NCI-H2081 (cell line): ENCODE results near the gene UNC5C.
A peak's percentile ranks its signal among the peaks of the same experiment; 100 is the strongest.

Experiments
- DNase-seq, 2 experiments: peaks; one replicate each; lab custom pipeline; 2025; lab: John Stamatoyannopoulos, UW

UNC5C gene

GRCh38 chr4:95268819-95269565 lies 279.8 kb downstream of the UNC5C start:
- DNase-seq: peak; percentile 9 to 52

DNA sequence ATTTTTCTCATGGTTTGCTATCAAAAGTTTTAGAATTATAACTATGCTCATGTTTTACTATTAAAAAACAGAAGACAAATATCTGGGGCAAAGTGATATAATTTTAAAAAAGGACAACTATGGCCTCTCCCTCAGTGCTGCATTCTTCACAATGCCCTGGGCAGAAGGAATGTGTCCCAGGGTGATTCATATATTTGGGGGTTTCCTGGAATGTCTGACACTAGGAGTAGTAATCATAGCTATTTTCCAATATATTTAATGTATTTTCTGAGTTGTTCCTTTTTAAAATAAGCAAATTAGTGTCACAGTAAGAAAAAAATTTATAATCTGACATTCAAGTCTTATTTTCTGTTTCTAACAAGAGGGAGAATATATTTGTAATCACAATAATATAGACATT lies 281.7 kb downstream of the UNC5C start:
- no peak for DNase-seq

- no peak for DNase-seq
These were observed 282.7 kb downstream of the UNC5C start for GRCh38 chr4:95265814-95266740.

DNA sequence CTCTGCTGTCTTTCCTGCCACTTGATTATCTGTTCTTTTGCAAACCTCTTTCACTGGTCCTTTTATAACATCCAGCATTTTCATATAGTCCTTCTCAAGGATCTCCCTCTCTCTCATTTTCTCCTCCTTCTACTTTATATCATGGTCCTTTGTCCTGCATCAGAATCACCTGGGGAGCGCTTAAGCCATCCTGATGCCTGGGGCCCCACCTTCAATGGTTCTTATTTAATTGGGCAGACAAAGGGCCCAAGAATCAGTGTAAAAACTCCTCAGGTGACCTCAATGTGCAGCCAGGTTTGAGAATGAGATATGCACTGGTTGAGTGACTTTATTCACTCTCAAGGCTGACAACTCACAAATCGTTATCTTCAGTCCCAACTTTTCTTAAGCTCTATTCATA lies 283.9 kb downstream of the UNC5C start:
- no peak for DNase-seq

GRCh38 chr4:95263960-95264359 lies 284.8 kb downstream of the UNC5C start:
- no peak for DNase-seq

GRCh38 chr4:95263391-95263790 lies 285.4 kb downstream of the UNC5C start:
- no peak for DNase-seq

DNA sequence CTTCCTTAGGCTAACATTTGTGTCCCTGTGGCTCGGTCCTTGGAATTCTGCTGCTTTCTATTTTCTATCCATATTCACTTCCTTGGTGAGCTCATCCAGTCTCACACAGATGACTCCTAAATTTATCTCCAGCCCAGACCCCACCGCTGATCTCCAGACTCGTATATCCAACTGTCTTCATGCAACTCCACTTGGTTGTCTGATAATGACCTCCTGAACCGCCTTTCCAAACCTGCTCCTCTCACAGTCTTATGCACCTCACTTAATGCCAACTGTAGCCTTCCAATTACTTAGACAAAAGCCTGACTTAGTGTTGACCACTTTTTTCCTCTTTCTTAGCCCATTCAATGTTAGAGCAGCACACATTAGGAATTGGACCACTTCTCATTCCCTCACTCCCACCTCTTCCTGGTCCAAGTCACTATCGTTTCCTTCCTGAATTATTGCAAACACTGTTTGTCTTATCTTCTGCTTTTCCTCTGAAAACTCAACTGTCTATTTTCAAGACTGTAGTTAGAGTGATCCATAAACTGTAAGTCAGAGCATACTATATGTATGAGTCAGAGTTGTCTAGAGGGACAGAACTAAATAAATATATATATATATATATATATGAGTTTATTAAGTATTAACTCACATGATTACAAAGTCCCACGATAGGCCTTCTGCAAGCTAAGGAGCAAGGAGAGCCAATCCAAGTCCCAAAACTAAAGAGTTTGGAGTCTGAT lies 292.5 kb downstream of the UNC5C start:
- no peak for DNase-seq

DNA sequence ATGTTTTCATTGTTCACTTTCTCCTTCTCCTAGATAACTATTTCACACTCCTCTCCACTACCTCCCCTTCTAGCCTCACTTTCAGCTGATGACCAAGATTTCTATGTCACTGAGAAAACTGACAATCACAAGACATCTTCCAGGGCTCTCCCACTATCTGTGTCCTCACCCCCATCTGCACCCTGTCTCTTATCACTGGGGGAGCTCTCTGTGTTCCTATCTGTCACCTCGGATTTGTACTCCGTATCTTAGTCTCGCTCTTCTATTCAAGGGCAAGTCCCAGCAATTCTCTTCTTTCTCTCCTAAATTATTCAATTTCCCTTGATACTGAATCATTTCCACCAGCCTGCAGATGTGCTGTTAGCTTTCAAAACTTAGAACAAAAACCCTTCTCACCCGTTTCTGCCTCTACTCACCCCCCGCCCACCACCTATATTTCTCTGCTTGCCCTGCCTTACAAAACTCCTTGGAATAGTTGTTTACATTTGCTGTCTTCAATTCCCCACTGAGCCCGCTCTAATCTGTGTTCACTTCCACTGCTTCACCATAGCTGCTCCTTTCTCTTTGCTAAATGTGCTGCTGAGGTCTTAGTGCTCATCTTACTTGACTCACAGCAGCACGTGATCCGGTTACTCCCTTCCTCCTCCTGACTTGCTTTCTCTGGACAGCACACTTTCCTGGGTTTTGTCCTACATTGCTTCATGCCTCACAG lies 293.2 kb downstream of the UNC5C start:
- no peak for DNase-seq

DNA sequence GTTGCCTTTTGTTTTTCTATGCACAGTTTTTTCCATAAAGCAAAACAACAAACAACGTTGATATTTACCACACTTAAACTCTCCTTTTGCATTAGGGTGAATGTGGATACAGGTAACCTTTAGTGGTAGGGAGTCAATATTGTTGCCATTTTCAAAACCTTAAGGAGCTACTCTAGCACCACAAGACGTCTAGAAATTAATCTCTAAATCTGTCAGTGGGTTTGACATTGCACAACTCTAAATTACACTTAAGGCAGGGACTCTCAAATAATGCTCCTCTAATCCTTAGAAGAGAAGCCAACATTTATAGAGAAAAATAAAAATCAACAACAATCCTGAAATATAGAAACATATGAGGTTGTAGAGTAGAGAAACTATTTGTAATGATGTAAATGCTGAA lies 297.2 kb downstream of the UNC5C start:
- DNase-seq: no peak

- DNase-seq: peak; percentile 26 to 75
These were observed 298.1 kb downstream of the UNC5C start for GRCh38 chr4:95250544-95251137.

DNA sequence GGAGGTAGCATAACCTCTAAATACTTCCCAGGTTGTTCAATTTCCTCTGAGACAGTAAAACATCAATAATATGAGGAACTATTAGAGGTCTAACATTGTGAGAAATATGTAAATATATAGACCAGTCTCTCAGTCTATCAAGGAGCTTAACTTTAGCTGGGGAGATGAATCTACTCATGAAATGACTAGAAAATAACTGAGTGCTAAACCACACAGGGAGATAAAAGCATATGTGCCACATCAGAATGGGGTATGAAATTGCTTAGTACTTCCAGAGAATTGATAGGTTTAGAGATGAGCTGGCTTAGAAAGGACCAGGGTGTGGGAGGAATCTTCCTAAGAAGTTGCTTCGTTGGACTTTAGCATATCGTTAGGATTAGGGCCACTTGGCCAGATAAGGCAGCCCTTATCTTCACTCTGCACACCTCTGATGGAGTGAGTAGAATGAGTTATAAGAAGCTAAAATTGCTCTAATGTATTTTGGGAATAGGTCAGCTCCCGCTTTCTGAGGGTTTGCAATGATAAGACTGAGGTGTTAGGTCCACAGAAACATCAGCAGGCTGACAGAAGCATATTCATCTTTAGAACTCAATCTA lies 299.2 kb downstream of the UNC5C start:
- DNase-seq: no peak

DNA sequence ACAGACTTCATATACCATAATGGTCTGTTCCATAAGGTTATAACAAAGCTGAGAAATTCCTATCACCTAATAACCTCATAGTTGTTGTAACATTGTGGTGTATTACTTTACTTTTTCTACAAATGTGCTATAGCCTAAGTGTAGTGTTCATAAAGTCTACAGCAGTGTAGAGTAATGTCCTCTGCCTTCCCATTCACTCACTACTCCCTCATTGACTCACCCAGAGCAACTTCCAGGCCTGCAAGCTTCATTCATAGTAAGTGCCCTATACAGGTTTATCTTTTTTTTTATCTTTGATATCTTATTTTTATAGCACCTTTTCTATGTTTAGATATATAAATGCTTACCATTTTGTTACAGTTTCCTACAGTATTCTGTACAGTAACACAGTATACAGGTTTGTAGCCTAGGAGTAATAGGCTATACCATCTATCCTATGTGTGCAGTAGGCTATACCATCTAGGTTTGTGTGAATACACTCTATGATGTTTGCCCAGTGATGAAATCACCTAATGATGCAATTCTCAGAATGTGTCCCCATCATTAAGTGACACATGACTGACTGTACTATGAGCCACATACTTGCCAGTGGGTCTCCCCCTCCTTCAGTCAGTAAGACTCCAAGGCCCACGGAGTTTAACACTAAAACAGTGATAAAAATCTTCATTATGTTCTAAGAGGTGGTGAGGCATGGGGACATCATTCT lies 299.9 kb downstream of the UNC5C start:
- DNase-seq: peak in 1 of 2 experiments; percentile 0

GRCh38 chr4:95243892-95244291 lies 304.9 kb downstream of the UNC5C start:
- no peak for DNase-seq

DNA sequence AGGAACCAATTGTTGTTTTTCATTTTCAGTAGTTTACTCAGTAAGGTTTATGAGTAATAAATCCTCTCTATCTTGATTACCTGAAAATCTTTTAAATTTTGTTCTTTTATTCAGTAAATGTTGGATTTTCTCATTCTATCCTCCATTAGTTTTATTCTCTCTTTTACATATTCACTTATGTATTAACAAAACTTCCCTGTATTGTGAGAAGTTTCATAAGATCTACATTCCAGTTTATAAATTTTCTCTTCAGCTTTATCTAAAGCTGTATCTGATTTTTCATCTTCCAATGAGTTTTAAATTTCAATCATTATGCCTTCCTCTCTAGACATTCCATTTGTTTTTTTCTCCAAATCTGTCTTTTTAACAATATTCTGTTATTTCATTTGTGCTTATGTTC lies 310.2 kb downstream of the UNC5C start:
- DNase-seq: no peak

DNA sequence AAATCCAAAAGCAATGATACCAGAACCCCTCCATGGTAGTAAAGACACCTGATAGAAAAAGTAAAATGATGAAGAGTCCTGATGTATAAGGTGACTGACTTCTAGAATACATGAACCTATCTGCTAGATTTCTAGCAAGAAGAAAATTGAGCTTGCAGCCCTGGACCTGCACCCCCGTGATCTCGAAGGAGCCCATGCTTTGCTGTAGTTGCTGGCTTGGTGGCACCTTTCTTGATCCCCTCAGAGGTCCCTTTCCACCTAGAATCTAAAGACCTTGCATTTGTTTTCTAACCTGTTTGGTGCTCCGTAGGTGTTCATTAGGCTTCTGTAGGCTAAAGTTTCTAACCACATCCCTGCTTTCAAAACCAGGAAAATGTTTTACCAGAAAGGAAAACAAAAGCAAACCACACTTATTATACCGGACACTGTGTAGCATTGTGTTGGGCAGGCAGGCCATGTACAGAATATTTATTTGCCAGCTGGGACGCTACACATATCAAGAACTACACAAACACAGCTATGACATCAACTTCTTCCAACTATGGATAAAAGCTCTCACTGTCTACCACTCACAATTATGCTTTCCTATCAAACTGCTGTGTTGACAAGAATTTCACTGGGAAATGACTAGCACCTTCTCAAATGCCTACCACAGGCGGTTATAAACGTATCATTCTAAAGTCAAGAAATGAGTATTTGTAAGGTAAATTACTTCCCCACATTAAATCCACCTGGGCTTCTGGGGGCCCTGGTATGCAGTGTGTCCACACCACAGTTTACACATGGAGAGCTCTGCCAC lies 316.2 kb downstream of the UNC5C start:
- peak in 1 of 2 experiments; percentile 22 for DNase-seq

DNA sequence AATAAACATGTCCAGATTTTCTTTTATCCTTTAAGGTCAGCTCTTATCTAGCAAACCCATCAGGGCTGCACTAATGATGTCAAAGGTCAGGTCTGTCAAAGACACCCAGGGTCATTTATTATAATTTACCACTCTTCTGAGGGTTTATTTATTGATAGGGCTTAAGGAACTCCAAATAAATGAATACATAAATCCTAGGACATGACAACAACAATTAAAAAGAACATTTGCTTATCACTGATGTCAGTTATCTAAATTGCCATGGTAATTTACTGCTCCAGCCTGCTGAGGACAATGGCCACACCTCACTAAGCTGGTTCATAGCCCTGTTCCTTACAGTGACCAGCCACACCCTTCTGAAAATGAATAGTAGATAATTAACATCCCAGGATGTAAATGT lies 317.1 kb downstream of the UNC5C start:
- DNase-seq: no peak

DNA sequence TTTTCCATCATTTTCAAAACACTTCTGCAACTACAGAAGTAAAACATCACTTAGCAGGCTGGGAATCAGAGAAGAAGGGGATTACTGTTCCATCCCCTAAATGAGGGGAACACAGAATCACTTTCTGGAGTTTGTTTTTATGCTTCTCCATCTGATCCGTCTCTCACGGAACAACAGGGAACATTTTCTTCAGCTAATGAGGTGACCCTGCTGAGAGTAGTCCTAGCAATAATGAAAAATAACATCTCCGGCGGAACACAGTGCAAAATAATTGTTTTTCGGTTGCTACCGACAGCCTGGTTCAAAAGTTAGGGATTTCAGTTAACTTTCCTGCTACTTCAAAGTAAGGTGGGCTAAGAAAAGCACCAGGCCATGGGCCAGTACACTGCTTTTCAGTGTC lies 322.9 kb downstream of the UNC5C start:
- no peak for DNase-seq

- no peak for DNase-seq
These were observed 324.4 kb downstream of the UNC5C start for GRCh38 chr4:95224402-95224801.
